Measurements from ENCODE around the gene SOCS2.
A peak's percentile ranks its signal among the peaks of the same experiment; 100 is the strongest.

The SOCS2 gene

DNA sequence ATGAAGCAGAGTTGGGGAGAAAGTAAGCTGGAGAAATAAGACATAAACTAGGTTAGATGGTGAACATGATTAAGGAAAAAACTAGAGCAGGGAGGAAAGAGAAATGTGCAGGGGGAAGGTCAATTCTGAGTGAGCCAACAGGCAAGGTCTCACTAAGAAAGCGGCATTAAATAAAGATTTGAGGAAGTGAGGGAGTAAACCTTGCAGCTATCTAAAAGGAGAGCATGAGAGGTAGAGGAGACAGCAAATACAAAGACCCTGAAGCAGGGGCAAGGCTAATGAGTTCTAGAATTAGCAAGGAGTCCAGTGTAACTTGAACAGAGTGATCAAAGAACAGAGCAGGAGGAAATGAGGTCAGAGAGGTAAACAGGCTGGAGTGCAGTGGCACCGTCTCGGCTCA lies 4.4 kb upstream of the SOCS2 start:
- DNase-seq: no peak

DNA sequence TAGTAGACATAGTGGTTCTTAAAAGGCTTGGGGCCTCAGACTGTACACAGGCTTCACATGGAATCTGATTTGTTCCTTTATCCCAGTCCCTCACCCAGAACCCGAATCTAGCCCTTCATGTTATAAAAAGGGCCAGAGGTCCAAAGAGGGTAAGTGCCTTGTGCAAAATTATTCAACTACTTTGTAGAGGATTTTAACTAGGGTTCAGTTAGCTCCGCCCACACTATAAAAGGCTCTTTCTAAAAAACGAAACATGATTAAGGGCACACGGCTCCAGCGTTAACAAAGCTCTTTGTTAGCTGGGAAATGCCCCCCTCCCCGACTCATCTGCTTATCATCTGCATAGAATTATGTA lies 3.2 kb upstream of the SOCS2 start:
- DNase-seq: no peak

DNA sequence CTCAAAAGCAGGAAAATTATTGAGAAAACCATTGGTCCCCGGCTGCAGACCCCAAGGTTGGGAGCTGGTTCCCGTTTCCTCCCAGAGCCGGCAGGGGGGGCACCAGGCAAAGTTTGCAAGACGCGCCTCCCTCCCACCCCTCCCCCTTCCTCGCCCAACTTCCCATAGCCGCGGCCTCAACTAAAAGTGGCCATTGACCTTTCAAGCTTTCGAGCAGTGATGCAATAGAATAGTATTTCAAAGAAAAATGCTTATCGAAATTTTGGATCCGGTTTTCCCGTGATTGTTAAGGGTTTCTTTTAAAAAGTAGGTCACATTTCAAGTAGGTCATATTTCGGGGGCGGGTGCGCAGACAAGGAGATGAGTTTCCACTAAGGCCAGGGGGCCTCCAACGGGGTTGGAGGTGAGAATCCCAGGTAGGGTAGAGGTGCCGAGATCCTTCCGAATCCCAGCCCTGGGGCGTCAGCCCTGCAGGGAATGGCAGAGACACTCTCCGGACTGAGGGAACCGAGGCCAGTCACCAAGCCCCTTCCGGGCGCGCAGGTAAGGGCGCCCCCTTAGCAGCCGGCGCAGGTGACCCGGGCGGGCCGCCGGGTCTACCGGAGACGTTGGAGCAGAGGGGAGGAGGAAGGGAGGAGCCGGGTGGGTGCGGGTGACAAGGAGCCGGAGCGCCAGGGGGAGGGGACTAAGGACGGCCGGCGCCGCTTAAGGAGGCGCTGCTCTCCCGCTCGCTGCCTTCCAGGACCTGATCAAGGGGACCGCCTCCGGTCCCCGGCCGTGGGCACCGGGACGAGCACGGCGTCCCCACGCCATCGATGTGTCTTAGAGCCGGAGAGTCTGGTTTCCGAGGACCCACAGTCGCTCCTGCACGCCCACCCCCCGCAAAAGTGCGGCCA lies 2.6 kb upstream of the SOCS2 start:
- DNase-seq: peak; percentile 70

GRCh38 chr12:93570552-93571364 lies 1.7 kb upstream of the SOCS2 start:
- peak; percentile 77 for DNase-seq

- peak; percentile 57 for DNase-seq
These were observed 1.0 kb upstream of the SOCS2 start for GRCh38 chr12:93571365-93571924.

DNA sequence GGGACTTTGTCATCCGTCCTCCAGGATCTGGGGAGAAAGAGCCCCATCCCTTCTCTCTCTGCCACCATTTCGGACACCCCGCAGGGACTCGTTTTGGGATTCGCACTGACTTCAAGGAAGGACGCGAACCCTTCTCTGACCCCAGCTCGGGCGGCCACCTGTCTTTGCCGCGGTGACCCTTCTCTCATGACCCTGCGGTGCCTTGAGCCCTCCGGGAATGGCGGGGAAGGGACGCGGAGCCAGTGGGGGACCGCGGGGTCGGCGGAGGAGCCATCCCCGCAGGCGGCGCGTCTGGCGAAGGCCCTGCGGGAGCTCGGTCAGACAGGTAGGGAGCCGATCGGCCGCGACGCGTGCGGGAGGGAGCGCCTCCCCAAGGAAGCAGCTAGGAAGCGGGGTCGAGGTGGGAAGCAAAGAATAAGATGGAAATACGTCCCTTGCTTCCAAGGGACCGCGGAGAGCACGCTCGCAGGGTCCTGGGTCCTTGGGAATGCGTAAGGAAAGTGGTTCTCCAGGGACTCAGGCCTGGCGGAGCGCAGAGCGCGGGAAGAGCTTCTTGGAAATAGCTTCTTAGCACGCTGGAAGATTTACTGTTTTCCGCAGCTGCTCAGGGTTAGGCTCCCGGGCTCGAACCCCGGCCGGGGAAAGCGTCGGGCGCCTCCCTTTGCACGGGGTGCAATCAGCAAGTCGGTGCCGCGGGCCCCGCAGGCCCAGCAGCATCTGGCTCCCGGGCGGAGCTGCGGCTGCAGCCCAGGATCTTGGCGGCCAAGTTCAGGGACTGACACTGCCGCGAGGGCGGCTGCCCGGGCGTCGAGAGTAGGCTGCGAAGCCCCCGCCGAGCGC lies 457 bp downstream of the SOCS2 start:
- DNase-seq: peak; percentile 25

GRCh38 chr12:93573552-93574223 lies 1.2 kb downstream of the SOCS2 start:
- no peak for DNase-seq

DNA sequence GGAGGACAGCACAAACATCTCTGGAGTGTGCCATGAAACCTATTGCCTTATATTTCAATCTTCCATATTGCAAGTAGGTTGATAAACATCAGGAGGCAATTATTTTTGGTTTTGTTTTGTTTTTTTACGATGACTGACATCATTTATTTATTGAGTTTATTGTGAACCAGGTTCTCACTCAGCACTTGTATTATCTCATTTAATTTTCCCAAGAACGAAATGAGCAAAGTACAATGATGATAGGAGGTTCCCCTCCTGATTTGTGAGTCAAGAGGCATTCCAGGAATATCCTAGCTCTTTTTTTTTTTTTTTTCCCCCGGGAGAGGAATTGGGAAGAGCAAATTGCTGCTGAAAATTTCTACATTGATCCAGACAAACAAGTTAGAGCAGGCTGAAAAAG lies 4.7 kb downstream of the SOCS2 start:
- DNase-seq: no peak

DNA sequence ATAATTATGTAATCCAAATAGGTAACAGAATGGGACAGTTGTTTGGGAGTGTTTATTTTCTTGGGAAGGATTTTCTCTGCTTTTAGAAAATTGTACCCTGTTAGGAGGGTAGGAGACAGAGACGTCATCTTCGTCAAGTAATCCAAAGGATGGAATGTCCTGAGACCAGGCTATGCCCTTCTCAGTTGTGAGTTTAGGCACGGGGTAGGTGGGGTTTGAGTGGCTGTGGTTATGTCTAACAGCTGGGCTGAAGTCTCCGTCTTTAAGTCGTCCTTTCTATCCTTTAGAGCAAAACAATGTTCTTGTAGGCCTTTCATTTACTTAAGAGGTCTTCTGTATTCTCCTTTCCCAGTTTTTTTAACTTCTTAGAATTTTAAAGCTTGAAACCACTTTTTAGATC lies 5.7 kb downstream of the SOCS2 start:
- DNase-seq: no peak

- DNase-seq: no peak
These were observed 8.2 kb downstream of the SOCS2 start for GRCh38 chr12:93580682-93581081.

DNA sequence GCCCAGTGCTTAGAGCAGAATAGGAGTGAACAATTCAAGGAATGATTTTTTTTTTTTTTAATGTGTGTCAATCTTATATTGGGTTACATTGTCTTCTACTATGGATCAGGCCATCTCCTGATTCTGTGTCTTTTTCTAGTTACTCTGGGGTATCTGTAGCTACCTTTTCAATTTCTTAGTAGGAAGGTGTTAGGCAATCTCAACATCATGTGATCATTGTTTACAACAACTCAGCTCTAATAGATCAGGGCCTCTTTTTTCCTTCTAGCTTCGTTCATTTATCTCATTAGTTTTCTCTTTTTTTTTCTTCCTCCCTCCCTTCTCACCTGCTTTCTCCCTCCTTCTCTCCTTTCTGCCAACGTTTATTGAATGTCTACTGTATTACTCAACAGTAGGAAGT lies 8.9 kb downstream of the SOCS2 start:
- no peak for DNase-seq

- DNase-seq: no peak
These were observed 9.9 kb downstream of the SOCS2 start for GRCh38 chr12:93582351-93582750.

DNA sequence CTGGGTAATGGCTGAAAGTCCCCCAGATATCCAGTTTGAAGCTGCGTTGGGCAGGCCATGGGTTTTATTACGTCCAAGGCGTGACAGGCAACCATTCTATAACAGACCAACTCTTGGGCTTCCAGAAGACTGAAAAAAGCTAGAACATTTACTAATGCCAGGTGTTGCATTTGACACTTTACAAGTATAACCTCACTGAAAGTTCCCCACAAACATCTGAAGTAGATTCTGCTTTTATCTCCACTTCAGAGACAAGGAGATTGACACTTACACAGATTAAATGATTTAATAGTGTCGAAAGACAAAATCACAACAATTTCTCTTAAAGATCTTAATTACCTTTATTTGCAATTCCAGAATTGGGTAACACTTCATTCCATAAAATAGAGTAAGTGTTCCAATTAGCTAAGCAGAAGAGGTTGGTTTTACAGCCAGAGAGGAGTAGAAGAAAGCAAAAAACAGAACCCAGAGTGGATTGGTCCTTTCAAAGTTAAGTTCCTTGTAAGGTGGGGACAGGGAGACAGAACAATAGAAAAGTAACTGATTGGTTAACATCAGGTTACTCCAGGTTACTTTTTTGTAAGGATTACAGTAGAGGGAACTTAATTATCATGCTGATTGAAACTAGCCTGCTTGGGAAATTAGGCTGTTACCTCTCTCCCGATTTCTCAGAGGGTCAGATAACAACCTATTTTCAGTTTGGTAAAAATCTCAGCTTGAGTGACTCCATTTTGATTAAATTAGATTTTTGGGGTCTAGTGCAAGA lies 11.3 kb downstream of the SOCS2 start:
- DNase-seq: no peak

- DNase-seq: no peak
These were observed 12.8 kb downstream of the SOCS2 start for GRCh38 chr12:93585247-93585646.

- no peak for DNase-seq
These were observed 15.1 kb downstream of the SOCS2 start for GRCh38 chr12:93587611-93588010.

GRCh38 chr12:93589081-93589480 lies 16.6 kb downstream of the SOCS2 start:
- DNase-seq: no peak

DNA sequence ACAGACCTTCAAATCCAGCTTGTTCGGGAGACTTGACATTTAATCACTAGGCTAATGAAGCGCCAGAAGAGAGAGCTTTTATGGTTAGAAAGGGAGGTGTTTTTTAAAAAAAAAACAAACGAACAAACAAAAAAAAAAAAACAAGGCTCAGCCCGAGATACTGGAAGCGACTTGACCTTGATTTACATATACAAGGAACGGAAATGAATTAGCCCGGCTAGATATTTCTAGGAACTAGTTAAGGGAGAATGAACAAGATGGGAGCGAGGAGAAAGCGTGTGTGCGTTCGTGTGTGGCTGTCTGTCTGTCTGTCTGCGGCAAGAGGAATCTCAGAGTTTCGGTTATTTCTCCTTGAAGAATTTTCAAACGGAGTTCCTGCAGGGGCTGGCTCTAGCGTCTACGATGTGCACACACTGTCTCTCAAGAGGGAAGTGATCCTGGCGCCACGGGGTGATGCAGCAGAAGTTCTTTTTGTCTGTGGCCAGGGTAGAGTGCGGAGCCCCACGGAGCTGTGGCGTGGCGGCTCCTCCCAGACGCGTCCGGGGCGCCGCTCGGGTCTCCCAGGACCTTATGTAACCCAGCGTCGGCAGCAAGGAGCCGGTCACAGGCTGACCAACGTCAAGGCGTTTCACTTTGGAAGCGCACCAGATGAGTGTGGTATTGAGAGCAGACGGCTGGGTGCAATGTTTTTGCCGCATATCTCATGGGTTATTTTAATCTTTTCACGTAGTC lies 18.8 kb downstream of the SOCS2 start:
- peak; percentile 18 for DNase-seq

DNA sequence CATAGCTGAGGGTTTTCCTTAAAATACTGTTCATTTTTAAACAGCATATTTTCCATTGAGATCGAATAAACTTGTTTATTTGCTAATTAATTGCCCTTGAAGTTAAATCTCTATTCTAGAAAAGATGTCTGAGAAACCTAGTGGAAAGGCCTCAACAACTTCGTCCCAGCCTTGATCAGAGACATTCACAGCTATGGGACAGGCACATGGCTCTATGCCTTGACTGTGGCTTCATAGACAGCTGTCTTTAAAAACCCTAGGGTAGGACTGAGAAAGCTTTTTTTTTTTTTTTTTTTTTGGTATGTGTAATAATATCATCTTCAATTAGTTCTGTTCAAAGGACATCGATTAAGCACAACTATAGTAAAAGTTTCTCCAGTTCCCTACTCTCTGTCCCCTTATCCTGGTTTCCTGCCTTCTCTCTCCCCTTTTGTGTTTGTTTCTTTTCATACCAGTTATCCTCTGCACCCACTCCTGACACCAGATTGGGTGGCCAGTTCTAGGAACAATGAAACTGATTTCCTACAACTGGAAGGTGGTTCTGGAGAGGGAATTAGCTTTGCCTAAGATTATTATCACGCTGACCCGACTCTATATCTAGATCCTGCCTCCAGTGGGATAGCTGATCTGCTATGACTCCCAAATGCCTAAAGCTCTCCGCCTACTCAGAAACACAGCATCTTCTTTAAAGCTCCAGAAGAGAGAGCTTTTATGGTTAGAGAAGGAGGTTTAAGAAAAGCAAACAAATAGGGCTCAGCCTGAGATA lies 20.3 kb downstream of the SOCS2 start:
- DNase-seq: no peak

GRCh38 chr12:93593843-93594242 lies 21.4 kb downstream of the SOCS2 start:
- no peak for DNase-seq

DNA sequence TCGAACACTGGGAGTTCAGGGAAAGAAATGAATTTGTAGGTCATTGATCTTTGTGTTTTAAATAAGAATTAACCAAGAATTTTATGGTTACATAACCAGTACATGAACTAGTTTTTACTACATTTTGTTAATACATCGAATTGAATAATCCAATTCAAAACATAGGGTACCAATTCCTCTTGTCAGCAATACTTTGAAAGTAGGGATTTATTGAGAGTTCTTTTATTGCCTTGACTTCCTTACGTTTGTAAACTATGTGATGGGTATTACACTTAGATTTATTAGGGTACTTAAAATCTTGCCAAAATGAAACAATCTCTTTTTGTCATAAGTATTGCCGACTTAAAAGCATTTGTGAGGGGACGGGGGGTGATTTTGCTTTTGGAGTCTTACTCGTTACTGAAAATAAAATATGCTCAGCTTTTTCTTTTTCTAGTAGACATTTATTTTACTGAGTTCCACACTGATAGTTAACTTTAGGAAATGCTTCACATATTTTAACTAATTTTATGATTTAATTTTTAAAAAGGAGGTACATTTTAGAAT lies 22.4 kb downstream of the SOCS2 start:
- no peak for DNase-seq
